ENCODE measurements around the gene FHDC1. TPM values are rescaled to one million over a fixed set of nuclear protein-coding genes. Genes with fewer than 3 reads are reported as not detected.
A peak's percentile ranks its signal among the peaks of the same experiment; 100 is the strongest.

FHDC1 gene
- total RNA-seq, 1 donor from 2014 or later, result 42.0 TPM

DNA sequence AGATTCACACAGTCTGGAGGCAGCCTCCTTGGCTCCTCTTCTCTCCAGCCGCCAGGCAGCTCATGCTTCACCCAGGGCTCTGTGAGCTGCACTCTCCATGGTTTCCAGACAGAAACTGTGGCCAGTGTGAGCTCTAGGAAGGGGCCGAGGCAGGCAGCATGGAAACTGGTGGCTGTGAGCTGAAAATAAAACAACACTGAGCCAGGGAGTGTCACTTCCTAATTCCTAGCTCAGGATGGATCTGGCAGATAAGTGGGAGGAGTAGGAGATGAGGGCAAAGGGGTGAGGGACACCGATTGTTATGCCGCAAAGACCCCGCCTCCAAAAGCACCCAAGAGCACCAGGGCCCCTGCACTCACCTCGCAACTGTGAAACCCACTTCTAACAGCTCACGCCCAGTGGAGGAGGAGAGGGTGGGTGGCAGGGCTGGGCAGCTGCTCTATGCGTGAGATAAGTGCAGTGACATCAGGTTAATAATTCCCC, 69.8 kb downstream of the FHDC1 start:
- H3K36me3 Mint-ChIP-seq (ENCODE audit: unreplicated experiment), result no peaks in the 10 kb centered on the region
- no peak overlapping the region for H3K27ac Mint-ChIP-seq (ENCODE audit: unreplicated experiment)
- peaks cover 28% of the 10 kb centered on the region for H3K4me1 Mint-ChIP-seq (ENCODE audit: low read depth, unreplicated experiment)
- TF ChIP-seq, protein P1, sequence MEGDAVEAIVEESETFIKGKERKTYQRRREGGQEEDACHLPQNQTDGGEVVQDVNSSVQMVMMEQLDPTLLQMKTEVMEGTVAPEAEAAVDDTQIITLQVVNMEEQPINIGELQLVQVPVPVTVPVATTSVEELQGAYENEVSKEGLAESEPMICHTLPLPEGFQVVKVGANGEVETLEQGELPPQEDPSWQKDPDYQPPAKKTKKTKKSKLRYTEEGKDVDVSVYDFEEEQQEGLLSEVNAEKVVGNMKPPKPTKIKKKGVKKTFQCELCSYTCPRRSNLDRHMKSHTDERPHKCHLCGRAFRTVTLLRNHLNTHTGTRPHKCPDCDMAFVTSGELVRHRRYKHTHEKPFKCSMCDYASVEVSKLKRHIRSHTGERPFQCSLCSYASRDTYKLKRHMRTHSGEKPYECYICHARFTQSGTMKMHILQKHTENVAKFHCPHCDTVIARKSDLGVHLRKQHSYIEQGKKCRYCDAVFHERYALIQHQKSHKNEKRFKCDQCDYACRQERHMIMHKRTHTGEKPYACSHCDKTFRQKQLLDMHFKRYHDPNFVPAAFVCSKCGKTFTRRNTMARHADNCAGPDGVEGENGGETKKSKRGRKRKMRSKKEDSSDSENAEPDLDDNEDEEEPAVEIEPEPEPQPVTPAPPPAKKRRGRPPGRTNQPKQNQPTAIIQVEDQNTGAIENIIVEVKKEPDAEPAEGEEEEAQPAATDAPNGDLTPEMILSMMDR (IDR thresholded peaks at IDR 0.05; ENCODE audit: partially characterized antibody, unreplicated experiment), result no peak
- no peak overlapping the region for H3K4me3 Mint-ChIP-seq (ENCODE audit: unreplicated experiment)
- DNase-seq, result no peak
- H3K9me3 Mint-ChIP-seq (ENCODE audit: unreplicated experiment), result peaks cover 1% of the 10 kb centered on the region
- H3K27me3 Mint-ChIP-seq (ENCODE audit: unreplicated experiment), result peaks cover 8% of the 10 kb centered on the region

DNA sequence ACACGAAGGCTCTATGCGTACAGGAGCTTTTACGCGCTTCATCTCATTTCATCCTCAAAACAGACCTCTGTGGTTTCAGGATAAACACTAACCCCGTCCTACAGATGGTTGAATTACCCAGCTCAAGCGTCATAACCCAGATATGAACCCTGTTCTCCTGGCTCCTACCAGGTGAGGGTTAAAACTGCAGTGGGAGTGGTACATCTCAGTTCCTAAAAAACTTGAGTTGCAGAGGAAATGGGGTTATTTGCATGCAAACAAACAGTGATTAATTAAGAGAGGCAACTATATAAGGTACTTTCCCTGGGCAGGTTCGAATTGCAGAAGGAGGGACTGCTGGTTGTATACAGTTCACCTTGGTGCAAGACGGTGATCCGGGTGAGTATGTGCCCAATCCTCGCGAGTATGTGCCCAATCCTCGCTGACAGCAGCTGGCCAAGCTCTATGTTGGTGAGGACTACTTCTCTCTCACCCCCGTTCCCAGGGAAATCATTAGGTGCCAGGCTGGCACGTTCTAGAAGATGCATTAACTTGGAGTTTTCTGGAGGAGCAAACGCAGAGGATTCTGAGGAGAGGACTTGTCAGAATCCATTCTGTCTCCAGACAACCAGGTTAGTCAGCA, 72.6 kb downstream of the FHDC1 start:
- Mint-ChIP-seq H3K4me3 (ENCODE audit: unreplicated experiment) (no peak overlapping the region), H3K36me3 (ENCODE audit: unreplicated experiment) (peaks cover 5% of the 10 kb centered on the region), H3K27me3 (ENCODE audit: unreplicated experiment) (peaks cover 6% of the 10 kb centered on the region), H3K27ac (ENCODE audit: unreplicated experiment) (no peak overlapping the region), H3K9me3 (ENCODE audit: unreplicated experiment) (peaks cover 5% of the 10 kb centered on the region), H3K4me1 (ENCODE audit: low read depth, unreplicated experiment) (peaks cover 21% of the 10 kb centered on the region)
- no peak for DNase-seq
- TF ChIP-seq, protein P1 (IDR thresholded peaks at IDR 0.05; ENCODE audit: partially characterized antibody, unreplicated experiment), result no peak

DNA sequence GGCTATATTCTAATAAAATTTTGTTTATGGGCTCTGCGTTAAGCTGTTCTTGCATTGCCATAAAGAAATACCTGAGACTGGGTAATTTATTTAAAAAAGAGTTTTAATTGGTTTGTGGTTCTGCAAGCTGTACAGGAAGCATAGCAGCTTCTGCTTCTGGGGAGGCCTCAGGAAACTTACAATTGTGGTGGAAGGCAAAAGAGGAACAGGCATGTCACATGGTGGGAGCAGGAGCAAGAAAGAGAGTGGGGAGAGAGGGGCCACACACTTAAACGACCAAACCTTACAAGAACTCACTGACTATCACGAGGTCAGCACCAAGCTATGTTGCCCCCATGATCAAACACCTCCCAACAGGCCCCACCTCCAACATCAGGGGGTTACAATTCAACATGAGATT, 74.0 kb downstream of the FHDC1 start:
- H3K36me3 Mint-ChIP-seq (ENCODE audit: unreplicated experiment), result peaks cover 5% of the 10 kb centered on the region

DNA sequence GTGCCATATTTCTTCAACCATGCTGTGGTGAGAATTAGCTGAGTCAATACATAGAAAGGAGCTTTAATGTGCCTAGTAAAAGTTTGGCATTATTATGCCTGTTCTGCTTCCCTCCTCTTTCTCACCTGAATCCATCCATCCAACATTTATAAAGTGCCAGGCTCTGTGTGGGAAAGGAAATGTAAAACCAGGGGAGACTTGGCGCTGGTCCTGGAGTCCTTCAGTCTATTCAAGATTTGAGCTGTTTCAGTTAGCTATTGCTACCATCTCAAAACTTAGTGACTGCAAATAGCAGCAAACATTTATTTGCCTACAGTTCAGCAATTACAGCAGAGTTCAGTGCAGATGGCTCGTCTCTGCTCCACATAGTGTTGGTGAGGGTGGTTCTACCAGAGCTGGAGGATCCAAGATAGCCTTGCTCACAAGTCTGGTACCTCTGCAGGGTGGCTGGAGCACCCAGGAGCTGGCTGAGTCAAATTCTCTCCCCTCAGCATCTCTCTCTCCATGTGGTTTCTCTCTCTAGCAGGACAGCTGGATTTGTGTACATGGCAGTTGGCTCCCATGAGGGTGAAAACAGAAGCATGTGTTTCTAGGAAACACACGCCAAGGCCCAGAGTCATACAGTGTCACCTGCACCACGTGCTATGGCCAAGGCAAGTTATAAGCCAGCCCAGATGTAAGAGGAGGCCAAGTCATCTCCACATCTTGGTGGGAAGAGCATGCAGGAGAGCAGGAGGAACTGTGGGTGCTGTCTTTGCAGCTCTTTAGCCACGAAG, 77.3 kb downstream of the FHDC1 start:
- DNase-seq, result no peak
- H3K27ac Mint-ChIP-seq (ENCODE audit: unreplicated experiment), result peak overlapping the region; percentile 78
- TF ChIP-seq, protein P1 (IDR thresholded peaks at IDR 0.05; ENCODE audit: partially characterized antibody, unreplicated experiment), result no peak
- peaks cover 7% of the 10 kb centered on the region for H3K27me3 Mint-ChIP-seq (ENCODE audit: unreplicated experiment)
- H3K4me3 Mint-ChIP-seq (ENCODE audit: unreplicated experiment), result no peak overlapping the region
- peaks cover 26% of the 10 kb centered on the region for H3K4me1 Mint-ChIP-seq (ENCODE audit: low read depth, unreplicated experiment)
- H3K9me3 Mint-ChIP-seq (ENCODE audit: unreplicated experiment), result peaks cover 14% of the 10 kb centered on the region
- H3K36me3 Mint-ChIP-seq (ENCODE audit: unreplicated experiment), result peaks cover 12% of the 10 kb centered on the region

More for the DNA sequence above, 74.0 kb downstream of the FHDC1 start:
- H3K9me3 Mint-ChIP-seq (ENCODE audit: unreplicated experiment), result peaks cover 3% of the 10 kb centered on the region
- no peak for DNase-seq
- peaks cover 3% of the 10 kb centered on the region for H3K27me3 Mint-ChIP-seq (ENCODE audit: unreplicated experiment)
- peaks cover 19% of the 10 kb centered on the region for H3K4me1 Mint-ChIP-seq (ENCODE audit: low read depth, unreplicated experiment)
- no peak overlapping the region for H3K4me3 Mint-ChIP-seq (ENCODE audit: unreplicated experiment)
- no peak overlapping the region for H3K27ac Mint-ChIP-seq (ENCODE audit: unreplicated experiment)
- TF ChIP-seq, protein P1 (IDR thresholded peaks at IDR 0.05; ENCODE audit: partially characterized antibody, unreplicated experiment), result no peak

DNA sequence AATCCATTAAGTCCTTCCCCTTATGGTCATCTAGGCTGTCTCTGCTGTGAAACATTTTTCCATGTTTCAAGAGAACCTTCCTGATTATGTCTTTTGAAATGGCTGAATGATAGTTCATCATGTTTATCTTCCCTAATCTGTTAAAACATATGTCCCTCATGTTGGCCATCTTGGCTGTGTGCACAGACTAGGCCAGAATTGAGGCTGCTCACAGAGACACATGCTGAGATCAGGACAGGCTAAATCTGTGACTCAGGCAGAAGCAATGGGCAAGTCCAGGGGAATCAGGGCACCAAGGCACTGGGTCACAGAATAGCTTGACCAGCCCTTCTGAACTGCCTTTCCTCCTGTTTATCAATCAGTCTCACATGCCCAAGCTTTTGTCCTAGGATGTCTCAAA, 78.3 kb downstream of the FHDC1 start:
- no peak for DNase-seq
- TF ChIP-seq, protein P1 (IDR thresholded peaks at IDR 0.05; ENCODE audit: partially characterized antibody, unreplicated experiment), result no peak
- H3K4me3 Mint-ChIP-seq (ENCODE audit: unreplicated experiment), result no peak overlapping the region
- H3K9me3 Mint-ChIP-seq (ENCODE audit: unreplicated experiment), result peaks cover 23% of the 10 kb centered on the region
- peaks cover 17% of the 10 kb centered on the region for H3K27me3 Mint-ChIP-seq (ENCODE audit: unreplicated experiment)
- H3K27ac Mint-ChIP-seq (ENCODE audit: unreplicated experiment), result peak overlapping the region; percentile 67
- peaks cover 12% of the 10 kb centered on the region for H3K36me3 Mint-ChIP-seq (ENCODE audit: unreplicated experiment)
- H3K4me1 Mint-ChIP-seq (ENCODE audit: low read depth, unreplicated experiment), result peaks cover 35% of the 10 kb centered on the region
